Measurements from ENCODE around the gene CPLX1.

CPLX1 gene

GRCh38 chr4:820230-821172, 5.4 kb downstream of the CPLX1 start:
- no peak overlapping the region for H3K27ac ChIP-seq
- no peak for TF ChIP-seq CTCF (IDR thresholded peaks at IDR 0.05; ENCODE audit: low read depth, low read length, missing control alignments)
- in situ Hi-C loops (cut with HindIII; ENCODE audit: low pct_ligation_motif_present, low sequenced_read_pairs), result no loop called here
- no peaks in the 10 kb centered on the region for H3K36me3 ChIP-seq (replicated peaks)
- H3K27me3 ChIP-seq (replicated peaks), result peaks cover 37% of the 10 kb centered on the region
- H3K4me3 ChIP-seq (ENCODE audit: low read depth, low read length), result no peak overlapping the region
- no peak for DNase-seq

- Histone ChIP-seq H3K27me3 (replicated peaks) (peaks cover 29% of the 10 kb centered on the region), H3K4me3 (ENCODE audit: low read depth, low read length) (no peak overlapping the region), H3K36me3 (replicated peaks) (no peaks in the 10 kb centered on the region), H3K27ac (no peak overlapping the region)
- in situ Hi-C loops (cut with HindIII; ENCODE audit: low pct_ligation_motif_present, low sequenced_read_pairs), result no loop called here
- no peak for DNase-seq
- no peak for TF ChIP-seq CTCF (IDR thresholded peaks at IDR 0.05; ENCODE audit: low read depth, low read length, missing control alignments)
Observed at GRCh38 chr4:819401-820229, 6.3 kb downstream of the CPLX1 start.

- no peak for DNase-seq
- in situ Hi-C loops (cut with HindIII; ENCODE audit: low pct_ligation_motif_present, low sequenced_read_pairs), result no loop called here
- Histone ChIP-seq H3K27me3 (replicated peaks) (peaks cover 22% of the 10 kb centered on the region), H3K4me3 (ENCODE audit: low read depth, low read length) (no peak overlapping the region), H3K36me3 (replicated peaks) (no peaks in the 10 kb centered on the region), H3K27ac (no peak overlapping the region)
- TF ChIP-seq CTCF (IDR thresholded peaks at IDR 0.05; ENCODE audit: low read depth, low read length, missing control alignments), result no peak
Observed at GRCh38 chr4:818106-818921, 7.6 kb downstream of the CPLX1 start.

GRCh38 chr4:815464-816146, 10.3 kb downstream of the CPLX1 start:
- no peaks in the 10 kb centered on the region for H3K36me3 ChIP-seq (replicated peaks)
- peaks cover 7% of the 10 kb centered on the region for H3K27me3 ChIP-seq (replicated peaks)
- H3K27ac ChIP-seq, result no peak overlapping the region
- no peak for TF ChIP-seq CTCF (IDR thresholded peaks at IDR 0.05; ENCODE audit: low read depth, low read length, missing control alignments)
- H3K4me3 ChIP-seq (ENCODE audit: low read depth, low read length), result no peak overlapping the region
- no peak for DNase-seq
- in situ Hi-C loops (cut with HindIII; ENCODE audit: low pct_ligation_motif_present, low sequenced_read_pairs), result no loop called here

- peaks cover 7% of the 10 kb centered on the region for H3K27me3 ChIP-seq (replicated peaks)
- H3K36me3 ChIP-seq (replicated peaks), result no peaks in the 10 kb centered on the region
- in situ Hi-C loops (cut with HindIII; ENCODE audit: low pct_ligation_motif_present, low sequenced_read_pairs), result no loop called here
- H3K27ac ChIP-seq, result no peak overlapping the region
- no peak for DNase-seq
- no peak overlapping the region for H3K4me3 ChIP-seq (ENCODE audit: low read depth, low read length)
- no peak for TF ChIP-seq CTCF (IDR thresholded peaks at IDR 0.05; ENCODE audit: low read depth, low read length, missing control alignments)
Observed at GRCh38 chr4:814312-814850, 11.5 kb downstream of the CPLX1 start.

All from brain microvascular endothelial cell (primary cell).